Activated naive CD4-positive, alpha-beta T cell (primary cell): ENCODE results near the gene CCNE1.

ENCODE experiments used
- DNase-seq, 4 experiments: peaks; one replicate each; lab custom pipeline; 2025; lab: John Stamatoyannopoulos, UW

The CCNE1 gene

DNA sequence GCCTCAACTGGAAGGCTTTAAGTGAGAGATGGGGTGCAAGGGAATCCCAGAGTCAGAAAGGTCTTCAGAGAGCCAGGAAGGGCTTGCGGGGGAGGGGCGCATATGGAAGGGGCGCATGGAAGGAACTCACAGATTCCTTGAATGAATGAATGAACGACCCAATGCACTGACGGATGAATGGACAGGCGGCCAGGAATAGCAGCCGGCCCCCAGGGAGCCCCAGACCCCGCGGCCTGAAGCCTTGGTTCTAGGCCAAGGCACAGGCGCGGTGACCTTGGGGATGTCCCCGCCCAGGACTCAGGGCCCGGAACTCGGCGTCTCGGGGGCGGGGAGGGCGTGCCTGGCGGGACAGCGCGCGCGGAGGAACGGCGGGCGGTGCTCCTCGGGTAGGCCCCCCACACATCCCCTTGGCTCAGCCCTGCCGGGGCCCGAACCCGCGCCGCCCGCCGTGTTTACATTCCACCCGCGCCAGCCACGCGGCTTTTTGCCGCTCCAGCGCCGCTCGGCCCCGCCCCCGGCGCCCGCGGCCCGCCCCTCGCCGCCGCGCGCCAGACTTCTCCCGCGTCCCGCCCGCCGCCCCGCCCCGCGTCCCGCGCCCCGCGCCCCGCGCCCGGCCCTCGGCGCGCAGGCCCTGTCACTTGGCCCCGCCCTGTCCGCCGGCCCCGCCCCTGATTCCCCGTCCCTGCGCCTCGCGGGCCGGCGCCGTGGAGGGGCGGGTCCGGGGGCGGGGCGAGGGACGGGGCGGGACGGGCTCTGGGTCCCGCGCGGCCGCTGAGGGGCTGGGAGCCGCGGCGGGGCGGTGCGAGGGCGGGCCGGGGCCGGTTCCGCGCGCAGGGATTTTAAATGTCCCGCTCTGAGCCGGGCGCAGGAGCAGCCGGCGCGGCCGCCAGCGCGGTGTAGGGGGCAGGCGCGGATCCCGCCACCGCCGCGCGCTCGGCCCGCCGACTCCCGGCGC is at the start of gene CCNE1:
CCNE1 (plus strand) TSS at position 867 of the 955 bp plus-strand sequence. CDS start 565 bp downstream, outside the sequence.
- DNase-seq: peak; percentile 81 to 98 (median 92)

GRCh38 chr19:29763196-29763595 is 48.6 kb upstream of the CCNE1 start:
- DNase-seq: no peak

DNA sequence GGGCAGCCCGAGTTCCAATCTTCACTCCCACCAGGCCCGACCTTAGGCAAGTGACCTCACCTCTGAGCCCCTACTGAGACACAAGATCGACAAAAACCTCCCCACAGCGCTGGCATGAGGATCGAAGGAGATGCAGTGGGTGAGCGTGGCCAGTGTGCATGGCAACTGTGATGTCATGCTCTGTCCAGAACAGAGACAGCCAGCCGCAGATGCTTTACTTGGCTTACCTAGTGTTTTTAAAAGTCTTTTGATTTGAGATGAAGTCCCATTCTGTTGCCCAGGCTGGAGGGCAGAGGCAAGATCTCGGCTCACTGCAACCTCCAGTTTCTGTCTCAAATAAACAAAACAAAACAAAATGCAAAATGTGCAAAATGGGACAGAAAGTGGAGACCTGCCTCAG is 47.4 kb upstream of the CCNE1 start:
- no peak for DNase-seq

DNA sequence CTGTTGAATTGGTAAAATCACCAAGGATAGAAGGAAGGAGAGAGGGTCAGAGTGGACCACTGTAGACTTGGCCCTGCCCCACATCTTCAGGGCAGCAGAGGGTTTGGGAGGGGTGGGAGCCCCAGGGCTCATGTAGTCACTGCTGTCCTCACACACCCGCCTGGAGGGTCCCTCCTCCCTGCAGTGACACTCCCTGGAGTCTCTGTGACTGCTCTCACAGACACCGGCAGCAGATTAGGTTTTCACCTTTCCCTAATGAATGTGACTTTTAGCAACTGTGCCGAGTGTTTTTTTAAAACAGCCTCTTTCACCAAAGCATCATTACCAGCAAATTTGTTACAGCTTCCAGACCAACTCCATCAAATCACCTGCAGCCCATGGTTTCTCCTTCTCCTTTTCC is 45.7 kb upstream of the CCNE1 start:
- DNase-seq: no peak

GRCh38 chr19:29767039-29767735 is 44.6 kb upstream of the CCNE1 start:
- no peak for DNase-seq

DNA sequence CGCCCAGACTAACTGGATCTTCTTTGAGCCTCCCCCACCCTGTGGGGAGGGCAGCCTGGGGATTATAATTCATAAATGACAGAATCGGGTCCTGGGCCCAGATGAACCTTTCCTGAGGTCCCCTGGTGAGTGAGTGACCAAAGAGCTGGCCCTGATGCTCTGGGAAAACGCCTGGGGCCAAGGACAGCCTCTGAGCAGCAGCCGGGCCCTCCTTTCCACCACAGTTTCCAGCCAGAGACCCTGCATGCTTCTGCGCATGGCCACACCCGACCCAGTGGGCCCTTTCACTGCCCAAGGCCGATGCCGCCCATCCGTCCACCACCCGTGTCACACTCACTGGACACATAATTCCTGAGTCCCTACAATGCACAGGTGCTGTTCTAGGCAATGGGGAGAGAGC is 43.6 kb upstream of the CCNE1 start:
- no peak for DNase-seq

DNA sequence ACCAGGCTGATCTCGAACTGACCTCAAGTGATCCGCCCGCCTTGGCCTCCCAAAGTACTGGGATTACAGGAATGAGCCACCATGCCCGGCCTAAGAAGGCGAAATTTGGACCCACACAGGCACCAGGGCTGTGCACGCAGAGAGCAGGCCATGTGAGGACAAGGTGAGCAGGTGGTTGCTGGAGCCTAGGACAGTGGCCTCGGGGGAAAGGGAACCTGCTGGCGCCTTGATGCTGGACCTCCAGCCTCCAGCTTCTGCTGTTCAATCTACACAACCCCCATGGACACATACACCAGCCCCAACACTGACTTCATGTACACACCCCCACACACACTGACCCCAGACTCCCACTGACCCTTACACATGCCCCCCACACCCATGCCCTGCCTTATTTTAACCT is 41.8 kb upstream of the CCNE1 start:
- no peak for DNase-seq

- no peak for DNase-seq
These were observed 41.1 kb upstream of the CCNE1 start for GRCh38 chr19:29770648-29771047.

GRCh38 chr19:29771708-29772414 is 39.9 kb upstream of the CCNE1 start:
- DNase-seq: peak in 1 of 4 experiments; percentile 24

GRCh38 chr19:29772696-29773095 is 39.1 kb upstream of the CCNE1 start:
- DNase-seq: no peak

- DNase-seq: no peak
These were observed 38.6 kb upstream of the CCNE1 start for GRCh38 chr19:29773141-29773540.

- DNase-seq: no peak
These were observed 37.7 kb upstream of the CCNE1 start for GRCh38 chr19:29774126-29774525.

DNA sequence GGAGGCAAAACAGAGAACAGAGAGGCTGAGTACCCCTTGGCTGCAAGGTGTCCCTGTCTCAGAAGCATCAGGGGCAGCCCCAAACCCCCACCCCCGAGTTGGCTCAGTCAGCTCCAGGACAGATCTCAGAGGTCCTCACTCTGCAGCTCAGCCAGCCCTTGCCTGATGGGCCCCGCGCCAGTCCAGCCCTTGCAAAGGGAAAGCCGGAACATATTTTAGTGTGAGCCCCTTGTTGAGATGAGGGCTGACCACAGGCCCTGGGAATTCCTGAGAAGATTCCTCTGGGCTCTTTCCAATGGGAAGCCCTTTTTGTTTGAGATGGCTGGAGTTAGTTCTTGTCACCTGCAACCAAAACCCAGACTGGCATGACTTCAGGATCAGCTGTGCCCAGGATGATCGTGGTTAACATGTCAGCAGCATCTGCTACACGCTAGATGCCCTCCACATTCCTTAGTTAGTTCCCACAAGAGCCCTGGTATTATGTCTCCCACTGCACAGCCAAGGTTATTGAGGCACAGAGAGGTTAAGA is 33.9 kb upstream of the CCNE1 start:
- no peak for DNase-seq

GRCh38 chr19:29779921-29780320 is 31.9 kb upstream of the CCNE1 start:
- no peak for DNase-seq

DNA sequence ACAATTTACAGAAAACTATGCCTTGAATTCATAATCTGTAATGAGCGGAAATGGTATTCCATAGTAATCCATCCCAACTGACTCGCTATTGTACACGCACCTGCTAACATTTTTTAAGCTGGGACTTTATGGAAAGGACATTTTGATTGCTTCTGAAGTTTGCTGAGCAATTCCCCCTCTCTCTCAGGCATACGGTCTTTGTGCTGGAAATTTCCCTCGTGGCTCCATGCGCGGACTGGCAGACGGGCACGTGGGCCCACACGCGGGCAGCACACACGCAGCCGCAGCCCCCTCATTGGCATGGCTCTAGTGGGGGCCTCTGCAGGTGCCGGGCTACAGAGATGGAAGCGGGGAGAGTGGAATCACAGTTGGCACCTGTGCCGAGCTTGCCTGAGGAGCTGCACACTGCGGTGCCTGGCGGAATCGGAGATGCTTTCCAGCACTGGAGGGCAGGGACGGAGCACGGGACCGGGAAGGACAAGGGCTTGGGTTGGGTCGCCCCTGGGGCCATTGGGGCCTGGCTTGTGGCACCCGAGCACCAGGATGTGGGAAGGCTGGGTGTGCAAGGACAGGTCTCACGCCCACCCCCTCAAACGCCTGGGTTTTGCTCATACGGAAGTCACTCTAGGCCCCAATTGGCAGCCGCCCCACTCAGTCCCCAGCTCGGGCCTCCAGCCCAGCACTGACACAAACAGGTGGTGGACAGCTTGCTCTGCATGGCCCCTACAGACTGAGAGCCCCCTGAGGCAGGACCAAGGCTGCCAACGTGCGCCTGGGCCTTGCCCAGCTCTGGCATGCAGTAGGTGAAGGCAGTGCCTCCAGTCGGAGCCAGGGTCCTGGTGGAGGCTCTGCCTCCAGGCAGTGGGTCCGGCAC is 30.2 kb upstream of the CCNE1 start:
- DNase-seq: no peak

DNA sequence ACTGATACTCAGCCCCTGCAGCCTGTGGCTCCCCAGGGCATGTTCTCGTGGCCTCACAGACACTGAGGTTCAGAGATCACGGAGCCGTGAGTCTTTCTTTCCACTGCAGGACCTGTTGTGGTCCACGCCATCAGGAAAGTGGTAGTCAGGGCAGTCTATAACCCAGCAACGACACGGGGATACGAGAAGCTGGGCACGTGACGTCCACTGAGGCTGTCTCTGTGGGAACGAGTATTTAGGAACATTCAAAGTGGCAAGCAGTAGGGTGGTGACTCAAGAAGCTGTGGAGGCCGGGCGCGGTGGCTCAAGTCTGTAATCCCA is 29.6 kb upstream of the CCNE1 start:
- DNase-seq: no peak

- DNase-seq: no peak
These were observed 28.1 kb upstream of the CCNE1 start for GRCh38 chr19:29783627-29784190.

GRCh38 chr19:29784598-29785223 is 27.1 kb upstream of the CCNE1 start:
- DNase-seq: no peak

DNA sequence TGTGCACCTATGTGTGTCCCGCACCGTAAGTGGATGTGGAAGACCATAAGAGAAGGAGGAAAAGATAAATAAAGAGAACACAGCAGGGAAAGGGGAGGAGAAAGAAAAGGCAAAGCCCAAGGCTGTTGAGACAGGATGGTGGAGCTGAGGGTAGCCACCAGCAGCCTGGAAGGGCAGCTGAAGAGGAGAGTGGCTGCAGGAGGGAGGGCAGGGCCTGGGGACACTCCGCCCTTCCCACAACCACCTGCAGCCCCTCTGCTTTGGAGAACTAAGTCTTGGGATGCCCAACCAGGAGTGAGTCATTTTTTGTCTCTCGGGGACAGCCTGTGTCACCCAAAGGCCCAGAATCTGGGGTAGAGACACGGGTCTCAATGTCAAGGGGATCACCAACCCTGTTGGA is 26.4 kb upstream of the CCNE1 start:
- no peak for DNase-seq

GRCh38 chr19:29785955-29786589 is 25.7 kb upstream of the CCNE1 start:
- no peak for DNase-seq
